Right lobe of liver (tissue), 4 donors: Measurements from ENCODE around the gene SCAMP3.

Source experiments
- CTCF ChIP-seq, 4 donors: fragments of 200-600 bp in 3 of 4; fragments of 450-650 bp in 1 of 4; IDR thresholded peaks; one replicate each; pipeline versions ENCODE4 v1.5.1 to v1.8.0; 2016 to 2022; ENCODE audit warnings: antibody characterized with exemption in 4 of 4, mild to moderate bottlenecking in 2 of 4
- POLR2A ChIP-seq: fragments of 450-650 bp; IDR thresholded peaks from one replicate; pipeline ENCODE4 v1.6.1; 2017; ENCODE audit warnings: antibody characterized with exemption, mild to moderate bottlenecking
- donor health status: DM: no; HTN: no; CAD: no.
- donor health status: DM: no; HTN: no; CAD: no.
- donor health status: DM: no; HTN: yes; CAD: no.

- TF ChIP-seq CTCF (IDR thresholded peaks at IDR 0.05) (peak in 3 of 4 donors; percentile 10 to 19 (median 14)), POLR2A (no peak)
These were observed 15.9 kb upstream of the SCAMP3 start for GRCh38 chr1:155277902-155278688.
